ENCODE measurements around the gene BCAM.

DNA sequence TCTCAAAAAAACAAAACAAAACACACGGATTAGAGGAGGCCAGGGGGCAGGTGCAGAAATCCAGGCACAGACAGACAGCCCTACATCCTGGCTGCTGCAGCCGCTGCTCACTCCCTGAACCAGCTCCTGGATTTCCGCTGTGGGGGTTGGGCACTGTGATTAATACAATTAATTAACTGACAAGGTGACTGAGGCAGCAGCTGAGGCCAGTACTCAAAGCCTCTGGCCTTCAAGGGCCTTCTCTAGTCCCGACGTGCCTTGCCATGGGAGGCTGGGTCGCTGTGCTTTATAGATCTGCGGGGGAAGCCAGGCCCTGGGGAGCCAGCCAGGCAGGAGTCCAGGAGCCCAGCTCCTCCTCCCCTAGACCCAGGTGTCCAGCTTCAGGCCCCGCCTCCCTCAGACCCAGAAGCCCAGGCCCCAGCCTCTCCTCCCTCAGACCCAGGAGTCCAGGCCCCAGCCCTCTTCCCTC lies 41.8 kb downstream of the BCAM start:
- TF ChIP-seq, protein P1, sequence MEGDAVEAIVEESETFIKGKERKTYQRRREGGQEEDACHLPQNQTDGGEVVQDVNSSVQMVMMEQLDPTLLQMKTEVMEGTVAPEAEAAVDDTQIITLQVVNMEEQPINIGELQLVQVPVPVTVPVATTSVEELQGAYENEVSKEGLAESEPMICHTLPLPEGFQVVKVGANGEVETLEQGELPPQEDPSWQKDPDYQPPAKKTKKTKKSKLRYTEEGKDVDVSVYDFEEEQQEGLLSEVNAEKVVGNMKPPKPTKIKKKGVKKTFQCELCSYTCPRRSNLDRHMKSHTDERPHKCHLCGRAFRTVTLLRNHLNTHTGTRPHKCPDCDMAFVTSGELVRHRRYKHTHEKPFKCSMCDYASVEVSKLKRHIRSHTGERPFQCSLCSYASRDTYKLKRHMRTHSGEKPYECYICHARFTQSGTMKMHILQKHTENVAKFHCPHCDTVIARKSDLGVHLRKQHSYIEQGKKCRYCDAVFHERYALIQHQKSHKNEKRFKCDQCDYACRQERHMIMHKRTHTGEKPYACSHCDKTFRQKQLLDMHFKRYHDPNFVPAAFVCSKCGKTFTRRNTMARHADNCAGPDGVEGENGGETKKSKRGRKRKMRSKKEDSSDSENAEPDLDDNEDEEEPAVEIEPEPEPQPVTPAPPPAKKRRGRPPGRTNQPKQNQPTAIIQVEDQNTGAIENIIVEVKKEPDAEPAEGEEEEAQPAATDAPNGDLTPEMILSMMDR (IDR thresholded peaks at IDR 0.05; ENCODE audit: low read depth, low read length, missing input control): no peak
- TF ChIP-seq YY1 (IDR thresholded peaks at IDR 0.05): no peak
- no peak for TF ChIP-seq JUND (IDR thresholded peaks at IDR 0.05)
- TF ChIP-seq, protein P2, sequence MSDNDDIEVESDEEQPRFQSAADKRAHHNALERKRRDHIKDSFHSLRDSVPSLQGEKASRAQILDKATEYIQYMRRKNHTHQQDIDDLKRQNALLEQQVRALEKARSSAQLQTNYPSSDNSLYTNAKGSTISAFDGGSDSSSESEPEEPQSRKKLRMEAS (IDR thresholded peaks at IDR 0.05): no peak
- TF ChIP-seq RXRA (IDR thresholded peaks at IDR 0.05): no peak
- no peak for TF ChIP-seq RAD21 (IDR thresholded peaks at IDR 0.05)
- no peak for TF ChIP-seq TAF1 (conservative IDR thresholded peaks at IDR 0.05)
- TF ChIP-seq, protein P3, sequence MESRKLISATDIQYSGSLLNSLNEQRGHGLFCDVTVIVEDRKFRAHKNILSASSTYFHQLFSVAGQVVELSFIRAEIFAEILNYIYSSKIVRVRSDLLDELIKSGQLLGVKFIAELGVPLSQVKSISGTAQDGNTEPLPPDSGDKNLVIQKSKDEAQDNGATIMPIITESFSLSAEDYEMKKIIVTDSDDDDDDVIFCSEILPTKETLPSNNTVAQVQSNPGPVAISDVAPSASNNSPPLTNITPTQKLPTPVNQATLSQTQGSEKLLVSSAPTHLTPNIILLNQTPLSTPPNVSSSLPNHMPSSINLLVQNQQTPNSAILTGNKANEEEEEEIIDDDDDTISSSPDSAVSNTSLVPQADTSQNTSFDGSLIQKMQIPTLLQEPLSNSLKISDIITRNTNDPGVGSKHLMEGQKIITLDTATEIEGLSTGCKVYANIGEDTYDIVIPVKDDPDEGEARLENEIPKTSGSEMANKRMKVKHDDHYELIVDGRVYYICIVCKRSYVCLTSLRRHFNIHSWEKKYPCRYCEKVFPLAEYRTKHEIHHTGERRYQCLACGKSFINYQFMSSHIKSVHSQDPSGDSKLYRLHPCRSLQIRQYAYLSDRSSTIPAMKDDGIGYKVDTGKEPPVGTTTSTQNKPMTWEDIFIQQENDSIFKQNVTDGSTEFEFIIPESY (IDR thresholded peaks at IDR 0.05): no peak
